HuH-7 (cell line): ENCODE measurements around the gene VDR.
"Not testable (repeated sequence)": the region's sequence is repeated elsewhere in the genome, so short reads cannot be mapped to it uniquely, and the experiment has no call there.

Experiments used
- DNase-seq: peaks from one replicate; pipeline ENCODE4 v3.0.0; 2011; ENCODE audit warnings: low spot score

Gene VDR

DNA sequence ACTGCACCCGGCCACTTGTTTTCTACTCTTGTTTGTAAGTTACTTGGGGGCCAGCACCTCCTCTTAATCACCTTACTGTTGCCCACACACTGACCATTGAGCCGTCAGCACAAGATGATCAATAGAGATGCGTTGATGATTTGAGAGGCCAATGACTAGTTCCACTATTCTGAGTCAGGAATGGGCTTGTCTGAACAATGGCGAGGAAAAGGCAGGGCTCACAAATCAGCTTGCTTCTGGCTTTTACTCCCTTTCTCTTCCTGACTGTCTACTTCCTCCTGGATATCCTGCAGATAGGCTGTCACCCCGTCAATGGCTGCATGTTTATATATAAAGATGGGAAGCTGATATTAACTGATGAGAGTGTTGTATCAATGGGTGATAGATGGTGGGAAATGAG lies 55.9 kb downstream of the VDR start:
- no peak for DNase-seq

DNA sequence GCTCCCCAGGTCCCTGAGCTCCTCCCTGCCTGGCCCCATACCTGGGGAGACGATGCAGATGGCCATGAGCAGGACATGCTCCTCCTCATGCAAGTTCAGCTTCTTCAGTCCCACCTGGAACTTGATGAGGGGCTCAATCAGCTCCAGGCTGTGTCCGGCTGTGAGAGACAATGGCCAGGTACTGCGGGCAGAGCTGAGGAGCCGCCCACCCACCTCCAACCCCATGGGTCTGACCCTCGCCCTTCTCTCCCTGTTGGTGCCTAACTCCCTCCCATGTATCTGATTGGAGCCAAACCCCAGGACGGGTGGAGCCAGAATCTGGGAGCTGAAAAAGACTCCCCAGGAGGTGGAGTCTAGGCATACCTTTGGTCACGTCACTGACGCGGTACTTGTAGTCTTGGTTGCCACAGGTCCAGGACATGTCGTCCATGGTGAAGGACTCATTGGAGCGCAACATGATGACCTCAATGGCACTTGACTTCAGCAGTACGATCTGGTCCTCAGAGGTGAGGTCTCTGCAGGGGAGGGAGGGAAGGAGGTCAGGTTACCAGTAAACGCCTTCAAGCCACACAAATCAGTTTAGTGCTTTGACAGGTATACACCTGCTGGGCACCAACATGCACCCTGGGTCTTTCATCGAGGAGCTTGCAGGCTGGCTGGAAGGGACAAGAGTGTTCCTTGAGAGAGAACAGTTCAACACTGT lies 58.3 kb downstream of the VDR start:
- DNase-seq: no peak

DNA sequence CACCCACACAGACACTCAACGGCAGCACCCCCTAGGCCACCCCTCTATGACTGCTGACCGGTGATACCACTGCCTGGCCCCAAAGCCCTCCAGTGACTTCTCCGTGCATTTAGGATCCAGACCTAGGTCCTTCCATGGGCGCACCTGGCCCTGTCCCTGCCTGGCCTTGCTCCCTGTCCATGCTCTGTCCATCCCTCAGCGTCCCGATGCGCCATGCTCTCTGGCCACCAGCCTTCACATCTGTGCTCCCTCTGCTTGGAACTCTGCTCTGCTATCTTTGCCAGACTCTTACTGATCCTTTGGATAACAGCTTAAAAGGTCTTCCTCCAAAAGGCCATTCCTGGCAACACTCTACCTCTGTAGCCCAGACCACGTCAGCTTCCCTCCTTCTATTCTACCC lies 59.7 kb downstream of the VDR start:
- DNase-seq: no peak

GRCh38 chr12:47844264-47845019 lies 60.4 kb downstream of the VDR start:
- DNase-seq: no peak

DNA sequence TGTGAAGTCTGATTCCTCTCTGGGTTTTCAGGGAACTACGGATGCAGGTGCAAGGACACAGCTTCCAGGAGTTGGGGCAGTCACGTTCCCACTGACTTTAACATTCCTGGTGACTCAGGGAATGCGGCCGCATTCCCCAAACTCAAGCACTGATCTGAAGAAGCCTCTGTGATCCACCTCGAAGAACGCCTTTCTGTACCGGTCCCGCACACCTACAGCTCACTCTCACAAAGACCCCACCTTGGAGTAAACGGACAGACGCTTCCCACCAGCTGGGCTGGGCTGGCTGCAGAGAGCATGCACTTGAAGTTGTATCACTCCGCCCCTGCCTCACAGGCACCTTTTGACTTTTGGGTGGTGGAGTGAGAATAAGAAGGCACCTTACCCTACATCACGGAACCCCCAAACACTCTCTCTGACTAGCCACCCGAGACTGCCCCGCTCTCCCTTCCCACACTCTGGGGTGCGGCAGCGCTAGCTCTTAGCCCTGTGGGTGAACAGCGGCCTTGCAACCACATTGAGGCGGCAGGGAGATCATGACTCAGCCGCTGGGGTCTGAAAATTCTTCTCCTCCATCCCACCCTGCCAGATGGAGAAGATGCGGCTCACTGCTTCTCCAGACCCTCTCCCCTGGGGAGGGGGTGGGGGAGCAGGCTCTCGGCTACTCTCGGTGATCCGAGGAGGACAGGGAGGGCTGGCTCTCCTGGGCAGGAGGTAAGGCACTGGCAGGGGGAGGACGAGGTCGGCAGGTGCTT lies 61.4 kb downstream of the VDR start:
- DNase-seq: no peak

GRCh38 chr12:47842543-47842942 lies 62.3 kb downstream of the VDR start:
- not testable (repeated sequence) for DNase-seq

GRCh38 chr12:47841910-47842309 lies 62.9 kb downstream of the VDR start:
- no peak for DNase-seq

- DNase-seq: no peak
Observed at GRCh38 chr12:47841501-47841900, 63.3 kb downstream of the VDR start.

DNA sequence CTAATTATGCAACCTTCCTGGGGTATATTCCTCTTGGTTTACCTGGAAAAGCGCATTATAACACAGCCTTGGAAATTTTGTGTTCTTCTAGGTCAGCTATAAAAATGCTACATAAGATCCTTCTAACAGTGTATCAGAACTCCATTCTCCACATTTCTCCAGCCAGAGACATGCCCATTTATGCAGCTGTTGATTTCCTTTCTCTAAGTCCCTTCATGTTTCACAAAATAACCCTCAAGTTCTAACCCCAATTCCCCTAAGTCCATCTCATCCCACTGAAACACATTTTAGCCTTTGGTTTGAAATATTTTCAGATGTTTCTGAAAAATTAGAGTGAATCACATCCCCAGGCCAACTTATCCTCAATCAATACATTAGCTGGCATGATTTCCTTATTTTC lies 64.2 kb downstream of the VDR start:
- no peak for DNase-seq

DNA sequence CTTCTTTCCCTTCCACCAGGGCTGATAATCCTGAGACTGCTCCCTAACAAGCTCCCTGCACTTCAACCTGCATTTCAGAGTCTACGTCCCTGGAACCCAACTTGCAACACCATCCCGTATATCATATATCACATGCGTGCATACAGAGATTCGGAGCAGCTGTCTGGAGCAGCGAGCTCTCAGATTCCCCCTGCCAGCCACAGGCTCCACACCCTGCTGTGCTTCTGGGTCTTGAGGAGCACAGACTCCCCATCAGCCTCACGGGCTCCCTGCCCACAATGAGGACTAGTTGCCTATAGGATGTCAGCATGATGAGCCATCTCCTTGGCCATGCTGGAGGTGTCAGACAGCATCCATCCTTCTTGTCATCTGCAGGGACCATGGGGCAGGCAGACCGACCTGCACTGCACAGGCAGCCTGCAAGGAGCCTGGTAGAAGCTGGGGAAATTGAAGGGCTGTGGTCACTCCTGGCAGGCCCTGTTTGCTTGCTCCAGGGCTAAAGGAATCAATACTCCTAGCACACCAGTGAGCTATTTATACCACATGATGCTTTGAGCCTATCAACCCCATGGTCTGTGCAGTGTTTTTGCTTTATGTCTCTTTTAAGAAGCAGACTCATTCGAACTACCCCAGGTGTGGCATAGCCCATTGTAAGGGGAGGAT lies 65.4 kb downstream of the VDR start:
- no peak for DNase-seq

GRCh38 chr12:47838286-47838931 lies 66.4 kb downstream of the VDR start:
- DNase-seq: peak; percentile 78

- DNase-seq: peak; percentile 93
Observed at GRCh38 chr12:47837190-47838171, 67.3 kb downstream of the VDR start.

- DNase-seq: no peak
Observed at GRCh38 chr12:47835831-47836155, 69.0 kb downstream of the VDR start.

DNA sequence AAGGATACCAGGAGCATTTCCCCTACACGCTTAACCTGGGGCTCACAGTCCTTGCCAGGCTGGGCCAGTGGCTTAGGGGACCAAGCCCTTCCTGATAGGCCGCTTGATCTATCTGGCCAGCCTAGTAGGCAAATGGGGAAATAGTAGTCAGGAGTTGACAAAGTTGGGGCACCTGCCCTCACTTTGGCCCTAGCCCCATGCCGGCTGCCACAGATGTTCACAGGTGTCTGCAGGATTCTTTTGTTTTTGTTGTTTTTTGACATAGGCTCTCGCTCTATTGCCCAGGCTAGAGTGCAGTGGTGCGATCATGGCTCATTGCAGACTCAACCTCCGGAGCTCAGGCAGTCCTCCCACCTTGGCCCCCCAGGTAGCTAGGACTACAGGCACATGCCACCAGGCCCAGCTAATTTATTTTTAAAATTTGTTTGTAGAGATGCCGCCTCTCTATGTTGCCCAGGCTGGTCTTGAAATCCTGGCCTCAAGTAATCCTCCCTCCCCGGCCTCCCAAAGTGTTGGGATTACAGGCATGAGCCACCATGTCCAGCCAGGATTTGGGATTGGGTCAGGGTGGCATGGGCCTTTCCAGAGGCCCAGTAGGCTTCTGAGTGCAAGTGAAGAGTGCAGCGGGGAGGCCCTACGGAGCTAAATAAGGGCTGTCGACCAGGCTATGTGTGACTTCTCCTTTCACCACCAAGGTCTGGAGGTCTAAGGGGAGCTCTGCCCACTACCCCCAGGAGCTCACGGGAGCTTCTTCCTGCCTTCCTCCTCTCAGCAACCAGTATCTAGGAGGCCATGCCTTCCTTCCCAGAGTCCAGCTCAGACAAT lies 69.6 kb downstream of the VDR start:
- DNase-seq: no peak

- DNase-seq: no peak
Observed at GRCh38 chr12:47834199-47834903, 70.4 kb downstream of the VDR start.

GRCh38 chr12:47833591-47834012 lies 71.2 kb downstream of the VDR start:
- no peak for DNase-seq

DNA sequence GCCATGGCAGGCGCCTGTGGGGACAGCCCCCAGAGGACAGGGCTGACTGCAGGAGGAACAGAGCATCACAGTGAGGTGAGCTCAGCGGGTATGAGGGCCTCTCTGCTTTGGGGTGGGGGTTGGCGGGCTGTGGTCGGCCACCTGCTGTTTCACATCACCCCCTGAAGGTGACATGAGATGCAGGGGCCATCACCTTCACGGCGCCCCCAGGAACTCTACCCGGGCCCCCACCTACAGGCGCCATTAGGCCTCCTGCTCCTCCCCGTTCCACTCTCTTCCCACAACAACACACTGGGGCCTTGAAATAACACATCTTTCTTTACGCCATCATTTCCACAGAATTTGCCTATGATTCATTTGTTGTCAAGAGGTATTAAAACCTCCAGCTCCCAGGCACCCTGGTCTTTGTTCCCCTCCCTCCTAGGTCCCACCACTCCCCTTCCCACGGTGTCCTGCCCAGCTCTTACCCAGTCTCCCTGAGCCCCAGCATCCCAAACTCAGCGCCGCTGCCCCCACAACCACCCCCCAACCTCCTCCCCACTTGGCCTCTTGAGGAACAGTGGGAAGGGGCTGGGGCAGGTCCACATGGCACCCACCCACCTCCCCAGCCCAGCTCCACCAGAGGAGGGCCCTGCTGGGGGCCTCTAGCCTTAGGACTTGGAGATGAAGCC lies 72.4 kb downstream of the VDR start:
- no peak for DNase-seq

DNA sequence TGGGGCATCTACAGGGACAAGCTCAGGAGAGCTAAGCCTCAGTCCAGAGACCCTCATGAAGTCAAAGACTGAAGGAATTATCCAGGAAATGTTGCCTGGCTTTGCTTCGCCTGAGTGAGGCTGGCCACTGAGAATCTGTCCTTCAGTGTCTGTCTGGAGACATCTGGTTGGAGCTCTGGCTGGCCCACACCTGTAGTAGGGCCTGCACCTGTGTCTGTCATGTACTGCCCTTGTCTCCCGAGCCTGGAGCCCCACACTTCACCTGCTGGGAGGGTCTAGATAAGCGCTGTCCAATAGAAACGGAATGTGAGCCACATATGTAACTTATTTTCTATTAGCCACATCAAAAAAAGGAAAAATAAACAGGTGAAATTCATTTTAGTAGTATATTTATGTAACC lies 75.2 kb downstream of the VDR start:
- DNase-seq: no peak

GRCh38 chr12:47828976-47829482 lies 75.8 kb downstream of the VDR start:
- DNase-seq: no peak
